ENCODE data around the gene CDHR2. TPM values are rescaled to one million over a fixed set of nuclear protein-coding genes. Genes with fewer than 3 reads are reported as not detected.

Gene CDHR2
- total and polyA plus RNA-seq, 2 experiments from 2014 or later, result not detected

GRCh38 chr5:176612008-176612407 lies 62.9 kb downstream of the CDHR2 start:
- Histone ChIP-seq H3K4me3 (no peak overlapping the region), H3K9me3 (ENCODE audit: low read depth) (no peaks in the 10 kb centered on the region), H3K36me3 (ENCODE audit: low read depth) (no peaks in the 10 kb centered on the region), H3K9me2 (ENCODE audit: insufficient read depth) (no peaks in the 10 kb centered on the region), H3F3A (ENCODE audit: insufficient read depth) (0 out of 2 replicates have a peak, but pooled peaks cover 4% of the 10 kb centered on the region), H3K9ac (no peak overlapping the region), H3K4me1 (ENCODE audit: insufficient read depth) (peaks cover 19% of the 10 kb centered on the region), H3K79me2 (ENCODE audit: insufficient read depth) (no peaks in the 10 kb centered on the region), H2AFZ (no peak overlapping the region), H3K27me3 (replicated peaks; ENCODE audit: insufficient read depth) (no peaks in the 10 kb centered on the region), H3K4me2 (ENCODE audit: unreplicated experiment) (no peak overlapping the region), H4K20me1 (ENCODE audit: insufficient read depth) (no peaks in the 10 kb centered on the region), H3K27ac (no peak overlapping the region)
- TF ChIP-seq EZH2 (IDR thresholded peaks at IDR 0.05; ENCODE audit: insufficient read depth, poor library complexity, severe bottlenecking) (no peak), EZH2phosphoT487 (IDR thresholded peaks at IDR 0.05; ENCODE audit: insufficient read depth, low read depth) (no peak)
- 56 to 64% methylated on average over 6 of the region's 6 CpGs for WGBS, 2 experiments (ENCODE audit: low coverage in 1 of 2, low lambda C conversion rate in 2 of 2, missing lambda C conversion rate in 2 of 2)
- DNase-seq, result no peak
- in situ Hi-C loops (cut with MboI), result no loop called here

GRCh38 chr5:176612855-176613254 lies 63.7 kb downstream of the CDHR2 start:
- WGBS, 2 experiments (ENCODE audit: low coverage in 1 of 2, low lambda C conversion rate in 2 of 2, missing lambda C conversion rate in 2 of 2), result 45 to 57% methylated on average over 2 of the region's 2 CpGs

GRCh38 chr5:176614805-176615478 lies 65.8 kb downstream of the CDHR2 start:
- no peaks in the 10 kb centered on the region for H3K36me3 ChIP-seq (ENCODE audit: low read depth)
- 0 out of 2 replicates have a peak, but pooled peaks cover 4% of the 10 kb centered on the region for H3F3A ChIP-seq (ENCODE audit: insufficient read depth)
- 24 to 29% methylated on average over 8 of the region's 8 CpGs for WGBS, 2 experiments (ENCODE audit: low coverage in 1 of 2, low lambda C conversion rate in 2 of 2, missing lambda C conversion rate in 2 of 2)
- TF ChIP-seq EZH2phosphoT487 (IDR thresholded peaks at IDR 0.05; ENCODE audit: insufficient read depth, low read depth), result no peak
- no peak for TF ChIP-seq EZH2 (IDR thresholded peaks at IDR 0.05; ENCODE audit: insufficient read depth, poor library complexity, severe bottlenecking)
- H3K79me2 ChIP-seq (ENCODE audit: insufficient read depth), result no peaks in the 10 kb centered on the region
- no peak overlapping the region for H2AFZ ChIP-seq
- DNase-seq, result peak; percentile 88
- peaks cover 7% of the 10 kb centered on the region for H3K27me3 ChIP-seq (replicated peaks; ENCODE audit: insufficient read depth)
- H3K9me2 ChIP-seq (ENCODE audit: insufficient read depth), result no peaks in the 10 kb centered on the region
- H3K27ac ChIP-seq, result no peak overlapping the region
- no peaks in the 10 kb centered on the region for H4K20me1 ChIP-seq (ENCODE audit: insufficient read depth)
- H3K9me3 ChIP-seq (ENCODE audit: low read depth), result no peaks in the 10 kb centered on the region
- in situ Hi-C loops (cut with MboI), result no loop called here
- H3K4me1 ChIP-seq (ENCODE audit: insufficient read depth), result peaks cover 19% of the 10 kb centered on the region
- no peak overlapping the region for H3K9ac ChIP-seq
- H3K4me2 ChIP-seq (ENCODE audit: unreplicated experiment), result no peak overlapping the region
- no peak overlapping the region for H3K4me3 ChIP-seq

More at GRCh38 chr5:176612855-176613254, 63.7 kb downstream of the CDHR2 start:
- Histone ChIP-seq H3K27me3 (replicated peaks; ENCODE audit: insufficient read depth) (no peaks in the 10 kb centered on the region), H3K27ac (no peak overlapping the region), H3K9me3 (ENCODE audit: low read depth) (no peaks in the 10 kb centered on the region), H3F3A (ENCODE audit: insufficient read depth) (0 out of 2 replicates have a peak, but pooled peaks cover 4% of the 10 kb centered on the region), H4K20me1 (ENCODE audit: insufficient read depth) (no peaks in the 10 kb centered on the region), H3K79me2 (ENCODE audit: insufficient read depth) (no peaks in the 10 kb centered on the region), H2AFZ (no peak overlapping the region), H3K4me1 (ENCODE audit: insufficient read depth) (peaks cover 19% of the 10 kb centered on the region), H3K9me2 (ENCODE audit: insufficient read depth) (no peaks in the 10 kb centered on the region), H3K4me2 (ENCODE audit: unreplicated experiment) (no peak overlapping the region), H3K9ac (no peak overlapping the region), H3K36me3 (ENCODE audit: low read depth) (no peaks in the 10 kb centered on the region), H3K4me3 (no peak overlapping the region)
- TF ChIP-seq EZH2 (IDR thresholded peaks at IDR 0.05; ENCODE audit: insufficient read depth, poor library complexity, severe bottlenecking) (no peak), EZH2phosphoT487 (IDR thresholded peaks at IDR 0.05; ENCODE audit: insufficient read depth, low read depth) (no peak)
- DNase-seq, result no peak
- in situ Hi-C loops (cut with MboI), result no loop called here

GRCh38 chr5:176616511-176616910 lies 67.4 kb downstream of the CDHR2 start:
- no peak for DNase-seq
- no peaks in the 10 kb centered on the region for H4K20me1 ChIP-seq (ENCODE audit: insufficient read depth)
- no peaks in the 10 kb centered on the region for H3F3A ChIP-seq (ENCODE audit: insufficient read depth)
- H3K9me3 ChIP-seq (ENCODE audit: low read depth), result no peaks in the 10 kb centered on the region
- H3K9ac ChIP-seq, result no peak overlapping the region
- 51 to 61% methylated on average over 3 to 7 of the region's 7 CpGs for WGBS, 2 experiments (ENCODE audit: low coverage in 1 of 2, low lambda C conversion rate in 2 of 2, missing lambda C conversion rate in 2 of 2)
- H3K4me1 ChIP-seq (ENCODE audit: insufficient read depth), result peaks cover 19% of the 10 kb centered on the region
- no peaks in the 10 kb centered on the region for H3K36me3 ChIP-seq (ENCODE audit: low read depth)
- no peaks in the 10 kb centered on the region for H3K79me2 ChIP-seq (ENCODE audit: insufficient read depth)
- in situ Hi-C loops (cut with MboI), result no loop called here
- H3K27me3 ChIP-seq (replicated peaks; ENCODE audit: insufficient read depth), result peaks cover 10% of the 10 kb centered on the region
- no peak overlapping the region for H3K4me3 ChIP-seq
- H3K9me2 ChIP-seq (ENCODE audit: insufficient read depth), result no peaks in the 10 kb centered on the region
- no peak overlapping the region for H2AFZ ChIP-seq
- H3K27ac ChIP-seq, result no peak overlapping the region
- no peak for TF ChIP-seq EZH2 (IDR thresholded peaks at IDR 0.05; ENCODE audit: insufficient read depth, poor library complexity, severe bottlenecking)
- no peak for TF ChIP-seq EZH2phosphoT487 (IDR thresholded peaks at IDR 0.05; ENCODE audit: insufficient read depth, low read depth)
- H3K4me2 ChIP-seq (ENCODE audit: unreplicated experiment), result no peak overlapping the region
